DMS 273 treated with DMSO at 0.1 percent for 48 hours (cell line): ENCODE results near the gene DYDC1.
A peak's percentile ranks its signal among the peaks of the same experiment; 100 is the strongest.
"Not testable (repeated sequence)": the region's sequence is repeated elsewhere in the genome, so short reads cannot be mapped to it uniquely, and the experiment has no call there.

Experiments used
- DNase-seq: peaks from one replicate; lab custom pipeline; 2025; lab: John Stamatoyannopoulos, UW

DYDC1 gene

DNA sequence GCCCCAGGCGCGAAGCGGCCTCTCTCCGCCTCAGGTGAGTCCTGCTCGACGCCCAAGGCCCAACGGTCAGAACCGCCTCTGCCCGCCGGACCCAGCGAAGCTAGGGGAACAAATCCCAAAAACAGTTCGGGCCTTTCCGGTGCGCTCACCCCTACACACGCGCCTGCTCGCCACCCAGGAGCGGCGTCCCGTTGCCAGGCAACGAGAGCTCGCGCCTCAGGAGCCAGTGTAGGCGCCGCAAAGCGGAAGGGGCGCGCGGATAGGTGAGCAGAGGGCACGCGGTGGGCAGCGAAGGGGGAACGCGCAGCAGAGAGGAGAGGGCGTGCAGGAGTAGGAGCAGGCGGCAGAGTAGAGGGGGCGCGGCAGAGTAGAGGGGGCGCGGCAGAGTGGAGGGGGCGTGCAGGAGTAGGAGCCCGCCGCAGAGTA lies at the start of gene DYDC1, which contains the start of gene DYDC2:
TSS of gene DYDC1 (minus strand) at position 193 of the 426 bp plus-strand sequence. CDS start 4,154 bp downstream, outside the sequence.
TSS of gene DYDC2 (plus strand) at position 219 of the 426 bp plus-strand sequence. CDS start 5,663 bp downstream, outside the sequence.
- peak; percentile 48 for DNase-seq

GRCh38 chr10:80406204-80406603 lies 49.6 kb upstream of the DYDC1 start:
- no peak for DNase-seq

- peak; percentile 67 for DNase-seq
Observed at GRCh38 chr10:80405626-80406025, 49.1 kb upstream of the DYDC1 start.

- no peak for DNase-seq
Observed at GRCh38 chr10:80405035-80405434, 48.5 kb upstream of the DYDC1 start.

DNA sequence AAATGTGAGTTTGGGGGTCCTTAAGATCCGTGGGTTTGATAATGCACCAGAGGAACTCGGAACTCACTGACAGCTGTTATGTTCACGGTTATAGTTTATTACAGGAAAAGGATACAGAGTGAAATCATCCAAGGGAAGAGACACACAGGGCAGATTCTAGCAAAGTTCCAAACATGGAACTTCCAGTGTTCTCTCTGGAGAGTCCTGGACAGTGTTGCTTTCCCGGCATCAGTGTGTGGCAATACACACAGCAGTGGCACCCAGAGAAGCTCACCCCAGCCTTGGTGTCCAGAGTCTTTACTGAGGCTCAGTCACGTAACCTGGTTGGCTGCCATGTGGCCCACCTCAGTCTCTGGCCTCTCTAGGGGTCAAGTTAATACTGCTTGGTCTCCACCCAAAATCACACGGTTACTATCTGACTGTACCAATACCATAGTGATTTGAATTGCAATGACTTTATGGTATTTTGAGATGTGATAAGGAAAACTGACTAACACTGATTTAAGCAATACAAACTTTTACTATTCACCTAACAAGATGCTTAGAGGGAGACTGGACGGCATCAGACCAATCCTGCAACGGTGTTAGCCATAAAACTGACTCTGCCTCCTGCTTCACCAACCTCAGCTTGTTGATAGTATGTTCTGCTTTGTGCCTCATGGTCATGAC lies 43.7 kb upstream of the DYDC1 start:
- DNase-seq = no peak

DNA sequence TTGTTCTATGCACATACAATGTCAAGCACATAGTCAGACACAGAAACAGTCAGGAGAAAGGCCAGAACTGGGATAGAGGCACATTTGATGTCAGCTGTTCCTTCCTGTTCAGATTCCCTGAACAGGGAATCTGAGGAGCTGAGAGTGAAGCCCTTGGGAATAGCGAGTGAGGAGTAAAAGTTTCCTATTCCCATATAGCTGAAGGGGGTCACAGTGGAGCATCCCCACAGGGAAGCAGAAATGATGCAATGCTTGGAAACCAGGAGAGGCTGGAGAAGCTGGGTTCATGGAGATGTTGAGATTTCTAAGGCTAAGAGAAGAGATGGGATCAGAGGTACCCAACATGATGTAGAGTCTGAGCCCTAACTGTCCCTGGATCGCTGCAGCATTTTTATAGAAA lies 40.5 kb upstream of the DYDC1 start:
- no peak for DNase-seq

DNA sequence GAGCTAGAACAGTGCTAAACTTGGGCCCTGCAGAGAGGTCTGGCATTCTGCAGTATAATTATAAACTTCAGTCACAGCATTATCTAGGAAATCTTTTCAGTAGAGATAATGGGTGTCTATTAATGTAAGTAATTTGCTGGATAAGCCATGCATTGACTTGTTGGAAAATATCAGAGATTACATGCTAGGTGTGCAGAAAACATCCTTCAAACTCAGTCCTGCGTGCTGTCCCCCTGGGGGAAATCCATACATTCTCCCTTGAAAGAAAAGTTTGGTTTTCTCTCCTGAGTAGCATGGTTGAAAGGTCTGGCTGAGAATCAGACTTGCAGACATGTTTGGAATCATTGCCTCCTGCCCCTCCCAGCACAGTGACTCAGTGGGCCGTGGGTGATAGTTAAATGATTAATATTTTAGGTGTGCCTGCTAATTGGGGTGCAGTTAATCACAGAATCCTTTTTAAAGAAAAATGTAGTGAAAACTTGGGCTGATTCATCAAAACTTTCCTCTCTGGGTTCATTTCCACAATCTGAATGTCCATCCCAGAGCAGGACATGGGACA lies 37.9 kb upstream of the DYDC1 start:
- DNase-seq = no peak

DNA sequence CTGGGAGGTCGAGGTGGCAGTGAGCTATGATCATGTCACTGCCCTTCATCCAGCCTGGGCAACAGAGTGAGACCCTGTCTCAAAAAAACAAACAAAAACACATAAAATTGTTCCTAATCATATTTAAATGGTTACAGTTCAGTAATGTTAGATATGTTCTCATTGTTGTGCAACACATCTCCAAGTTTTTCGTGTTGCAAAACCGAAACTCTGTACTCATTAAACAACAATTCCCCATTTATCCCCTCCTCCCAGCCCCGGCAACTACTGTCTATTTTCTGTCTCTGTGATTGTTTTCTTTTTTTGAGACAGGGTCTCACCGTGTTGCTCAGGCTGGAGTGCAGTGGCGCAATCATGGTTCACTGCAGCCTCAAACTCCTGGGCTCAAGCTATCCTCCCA lies 35.7 kb upstream of the DYDC1 start:
- no peak for DNase-seq

DNA sequence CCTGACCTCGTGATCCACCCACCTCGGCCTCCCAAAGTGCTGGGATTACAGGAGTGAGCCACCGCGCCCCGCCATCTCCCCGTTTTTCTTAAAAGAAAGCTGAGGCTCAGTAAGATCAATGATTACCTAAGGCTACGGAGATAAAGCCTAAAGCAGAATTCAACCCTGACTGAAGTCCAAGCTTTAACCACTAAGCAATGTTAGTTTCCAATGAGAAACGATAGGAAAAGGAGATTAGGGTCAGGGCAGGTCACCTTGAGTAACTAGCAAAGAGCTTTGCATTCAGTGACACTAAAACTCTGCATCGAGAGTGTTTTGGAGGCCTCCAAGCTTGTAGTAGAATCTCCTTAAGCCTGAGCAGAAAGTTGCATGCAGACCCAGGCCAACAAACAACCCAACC lies 34.2 kb upstream of the DYDC1 start:
- no peak for DNase-seq

- DNase-seq = no peak
Observed at GRCh38 chr10:80382989-80383388, 26.4 kb upstream of the DYDC1 start.

- no peak for DNase-seq
Observed at GRCh38 chr10:80380185-80380584, 23.6 kb upstream of the DYDC1 start.

DNA sequence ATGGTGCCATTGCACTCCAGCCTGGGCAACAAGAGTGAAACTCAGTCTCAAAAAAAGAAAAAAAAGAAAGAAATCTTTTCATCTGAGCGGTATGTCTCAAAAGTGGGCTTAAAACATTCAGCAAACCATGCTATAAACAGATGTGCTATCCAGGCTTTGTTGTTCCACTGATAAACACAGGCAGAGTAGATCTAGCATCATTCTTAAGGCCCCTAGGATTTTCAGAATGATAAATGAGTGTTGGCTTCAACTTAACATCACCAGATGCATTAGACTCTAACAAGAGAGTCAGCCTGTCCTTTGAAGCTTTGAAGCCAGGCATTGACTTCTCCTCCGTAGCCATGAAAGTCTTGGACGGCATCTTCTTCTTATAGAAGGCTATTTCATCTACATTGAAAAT lies 23.1 kb upstream of the DYDC1 start:
- DNase-seq = no peak

DNA sequence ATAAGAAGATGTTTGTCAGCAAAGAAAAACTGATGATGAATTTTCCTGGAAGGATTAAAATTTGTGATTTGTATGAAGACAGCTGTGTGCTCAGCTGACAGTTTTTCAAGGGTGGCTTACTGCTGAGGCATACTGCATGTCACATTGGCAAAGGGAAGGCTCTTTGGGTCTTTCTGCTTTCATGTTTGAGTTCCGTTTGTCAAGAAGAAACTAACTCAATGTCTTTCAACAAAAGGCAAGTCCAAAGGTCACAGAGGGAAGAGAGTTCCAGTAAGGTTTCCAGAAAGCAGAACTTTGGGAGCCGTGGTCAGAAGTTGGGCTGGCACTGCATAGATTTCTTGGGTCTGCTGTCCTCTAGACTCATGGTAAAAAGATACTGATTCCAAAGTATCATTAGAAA lies 16.9 kb upstream of the DYDC1 start:
- DNase-seq = no peak

GRCh38 chr10:80372675-80373074 lies 16.1 kb upstream of the DYDC1 start:
- no peak for DNase-seq

- DNase-seq = no peak
Observed at GRCh38 chr10:80371467-80371866, 14.9 kb upstream of the DYDC1 start.

- no peak for DNase-seq
Observed at GRCh38 chr10:80365510-80365909, 9.0 kb upstream of the DYDC1 start.

GRCh38 chr10:80359644-80360043 lies 3.1 kb upstream of the DYDC1 start:
- no peak for DNase-seq

DNA sequence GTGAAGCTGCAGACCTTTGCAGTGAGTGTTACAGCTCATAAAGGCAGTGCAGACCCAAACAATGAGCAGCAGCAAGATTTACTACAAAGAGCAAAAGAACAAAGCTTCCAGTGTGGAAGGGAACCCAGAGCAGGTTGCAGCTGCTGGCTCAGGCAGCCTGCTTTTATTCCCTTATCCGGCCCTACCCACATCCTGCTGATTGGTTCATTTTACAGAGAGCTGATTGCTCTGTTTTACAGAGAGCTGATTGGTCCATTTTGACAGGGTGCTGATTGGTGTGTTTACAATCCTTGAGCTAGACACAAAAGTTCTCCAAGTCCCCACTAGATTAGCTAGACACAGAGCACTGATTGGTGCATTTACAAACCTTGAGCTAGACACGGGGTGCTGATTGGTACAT lies 2.4 kb upstream of the DYDC1 start:
- not testable (repeated sequence) for DNase-seq

- no peak for DNase-seq
Observed at GRCh38 chr10:80357851-80358125, 1.2 kb upstream of the DYDC1 start.

DNA sequence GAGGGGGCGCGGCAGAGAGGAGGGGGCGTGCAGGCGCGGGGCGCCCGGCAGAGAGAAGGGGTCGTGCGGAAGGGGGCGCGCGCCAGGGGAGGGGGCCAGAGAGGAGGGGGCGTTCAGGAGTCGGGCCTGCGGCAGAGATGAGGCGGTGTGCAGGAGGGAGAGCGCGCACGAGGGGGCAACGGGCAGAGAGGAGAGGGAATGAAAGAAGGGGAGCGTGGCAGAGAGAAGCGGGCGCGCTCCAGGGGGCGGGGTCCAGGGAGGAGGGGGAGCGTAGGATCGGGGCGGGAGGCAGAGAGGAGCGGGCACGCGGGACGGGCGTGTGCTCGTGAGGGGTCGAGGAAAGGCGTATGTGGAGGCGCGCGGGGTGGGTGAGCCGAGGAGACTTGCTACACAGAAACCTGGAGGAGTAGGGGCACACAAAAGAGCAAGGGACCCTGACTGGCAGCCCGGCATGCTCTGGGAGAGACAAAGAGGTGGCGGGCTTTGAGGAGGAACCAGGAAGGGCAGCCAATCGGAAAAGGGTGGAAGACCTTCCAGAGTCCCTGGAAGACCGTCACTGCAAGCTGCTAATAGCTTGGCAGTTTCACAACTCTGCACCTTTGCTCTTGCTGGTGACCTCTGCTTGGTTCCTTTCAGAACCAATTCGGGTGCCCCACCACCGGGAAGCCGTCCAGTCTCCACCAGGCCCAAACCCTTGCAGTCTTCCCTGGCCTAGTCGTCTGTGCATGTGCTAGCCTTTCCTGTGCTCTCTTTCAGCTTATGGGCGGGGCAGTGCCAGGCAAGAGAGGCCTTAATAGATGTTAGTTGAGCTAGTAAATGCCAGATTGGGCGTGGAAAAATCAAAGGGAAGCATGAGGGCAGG lies 665 bp upstream of the DYDC1 start:
- DNase-seq = no peak

GRCh38 chr10:80351220-80351619 lies 5.3 kb downstream of the DYDC1 start:
- DNase-seq = no peak

GRCh38 chr10:80350251-80350650 lies 6.3 kb downstream of the DYDC1 start:
- no peak for DNase-seq

- no peak for DNase-seq
Observed at GRCh38 chr10:80344912-80345311, 11.6 kb downstream of the DYDC1 start.
